HCT116 (cell line): ENCODE measurements around the gene PPP3CB. TPM values are rescaled to one million over a fixed set of nuclear protein-coding genes. Genes with fewer than 3 reads are reported as not detected.

Experiments used
- ATAC-seq: fragments of 200-7000 bp; cut with Tn5 transposase; 2 replicates; pipeline ENCODE4 v1.9.1; 2020; ENCODE audit warnings: mild to moderate bottlenecking, moderate library complexity
- BruUV-seq: library from RNA; stranded (reverse); fragments of 400-500 nt; replicated peaks from 2 replicates; lab custom pipeline; 2021; lab: Mats Ljungman, UMichigan
- CTCF ChIA-PET: fragments of 300-600 bp; sonication (Branson Sonifier 250); formaldehyde crosslinking; loops from one replicate; lab custom pipeline; 2021; ENCODE audit warnings: antibody characterized with exemption; lab: Charles Lee
- POLR2A ChIA-PET: fragments of 300-600, 350-600 bp; sonication (Branson Sonifier 250); formaldehyde crosslinking; loops from one replicate; lab custom pipeline; 2021; ENCODE audit warnings: antibody characterized with exemption; lab: Charles Lee
- RAD21 ChIA-PET, 2 experiments: fragments of 300-600 bp; sonication (Branson Sonifier 250); formaldehyde crosslinking; loops; one replicate each; lab custom pipeline; 2023; ENCODE audit warnings: low total read pairs in 2 of 2; ENCODE audit not compliant: uncharacterized antibody in 2 of 2, unreplicated experiment in 2 of 2, low non-redundant PET in 1 of 2; lab: Charles Lee
- DNase-seq: peaks from one replicate; pipeline ENCODE4 v3.0.0-alpha.2; 2010; ENCODE audit warnings: low read depth, low spot score
- H2AFZ ChIP-seq: fragments of 200-600 bp; shearing (Covaris generic), sonication (generic); 2 replicates; pipeline ENCODE4 v1.6.1; 2017; ENCODE audit warnings: low read depth, mixed run types, mixed read lengths, antibody characterized with exemption, low read length; ENCODE audit not compliant: poor library complexity, severe bottlenecking
- H3K27ac ChIP-seq: 2 replicates; pipeline ENCODE4 v1.5.1; 2012; ENCODE audit warnings: low read depth, low read length
- H3K27me3 ChIP-seq: fragments of 200-600 bp; sonication (generic); 2 replicates; pipeline ENCODE4 v1.6.1; 2016; ENCODE audit warnings: mixed run types, low read length, mixed read lengths; ENCODE audit not compliant: insufficient read depth
- H3K36me3 ChIP-seq, 2 experiments: fragments of 200-500 bp in 1 of 2; fragments of 200-600 bp in 1 of 2; sonication (Bioruptor generic) in 1 of 2; sonication (generic) in 1 of 2; 2 replicates each; pipeline versions ENCODE4 v1.5.1 to v1.6.1; 2014 to 2016; ENCODE audit warnings: low read length in 2 of 2, inconsistent platforms in 1 of 2, mixed read lengths in 1 of 2, mixed run types in 1 of 2; ENCODE audit not compliant: insufficient read depth in 2 of 2, control insufficient read depth in 1 of 2
- H3K4me1 ChIP-seq, 2 experiments: fragments of 200-600 bp in 1 of 2; sonication (generic) in 1 of 2; 2 replicates each; pipeline versions ENCODE4 v1.5.1 to v1.6.1; 2012 to 2017; ENCODE audit warnings: low read length in 2 of 2, inconsistent platforms in 1 of 2, mild to moderate bottlenecking in 1 of 2, mixed read lengths in 1 of 2, mixed run types in 1 of 2, moderate library complexity in 1 of 2; ENCODE audit not compliant: insufficient read depth in 2 of 2, control insufficient read depth in 1 of 2
- H3K4me2 ChIP-seq: fragments of 200-600 bp; sonication (generic); 2 replicates; pipeline ENCODE4 v1.6.1; 2017; ENCODE audit warnings: mixed run types, low read length, mixed read lengths
- H3K4me3 ChIP-seq, 2 experiments: fragments of 200-600 bp in 1 of 2; sonication (generic) in 1 of 2; replicated peaks in 1 of 2; 2 replicates each; pipeline ENCODE4 v1.5.1; 2011 to 2016; ENCODE audit warnings: low read length in 2 of 2, control low read depth in 1 of 2, low read depth in 1 of 2, mild to moderate bottlenecking in 1 of 2, mixed read lengths in 1 of 2, mixed run types in 1 of 2
- H3K79me2 ChIP-seq: fragments of 200-600 bp; sonication (generic); 2 replicates; pipeline ENCODE4 v1.6.1; 2017; ENCODE audit warnings: mild to moderate bottlenecking, mixed run types, low read length, moderate library complexity, mixed read lengths; ENCODE audit not compliant: insufficient read depth
- H3K9ac ChIP-seq: fragments of 200-600 bp; sonication (generic); 2 replicates; pipeline ENCODE4 v1.6.1; 2016; ENCODE audit warnings: low read length, mixed read lengths
- H3K9me2 ChIP-seq: fragments of 200-600 bp; sonication (generic), shearing (Covaris generic); 2 replicates; pipeline ENCODE4 v1.6.1; 2017; ENCODE audit warnings: mixed run types, mild to moderate bottlenecking, moderate library complexity; ENCODE audit not compliant: insufficient read depth
- H3K9me3 ChIP-seq, 2 experiments: fragments of 200-500 bp in 1 of 2; fragments of 200-600 bp in 1 of 2; sonication (Bioruptor generic) in 1 of 2; sonication (generic) in 1 of 2; 2 replicates each; pipeline ENCODE4 v1.6.1; 2014 to 2017; ENCODE audit warnings: low read length in 2 of 2, mixed read lengths in 2 of 2, inconsistent platforms in 1 of 2, low read depth in 1 of 2, mild to moderate bottlenecking in 1 of 2, mixed run types in 1 of 2, moderate library complexity in 1 of 2; ENCODE audit not compliant: control insufficient read depth in 1 of 2, insufficient read depth in 1 of 2
- H4K20me1 ChIP-seq: fragments of 200-600 bp; sonication (generic), shearing (Covaris generic); 2 replicates; pipeline ENCODE4 v1.6.1; 2017; ENCODE audit warnings: mixed run types, mild to moderate bottlenecking, moderate library complexity; ENCODE audit not compliant: insufficient read depth
- CBX3 ChIP-seq: IDR thresholded peaks from 2 replicates; pipeline ENCODE4 v1.6.1; 2012; ENCODE audit warnings: low read depth
- CEBPB ChIP-seq: IDR thresholded peaks from 2 replicates; pipeline ENCODE4 v1.6.1; 2012; ENCODE audit warnings: low read depth
- EGR1 ChIP-seq: IDR thresholded peaks from 2 replicates; pipeline ENCODE4 v1.6.1; 2012; ENCODE audit warnings: low read depth
- ELF1 ChIP-seq: IDR thresholded peaks from 2 replicates; pipeline ENCODE4 v1.6.1; 2012; ENCODE audit warnings: low read depth, borderline replicate concordance
- EZH2 ChIP-seq: fragments of 200-600 bp; sonication (generic); IDR thresholded peaks from 2 replicates; pipeline ENCODE4 v1.6.1; 2017; ENCODE audit warnings: antibody characterized with exemption, mixed run types
- EZH2phosphoT487 ChIP-seq: fragments of 200-600 bp; IDR thresholded peaks from 2 replicates; pipeline ENCODE4 v1.6.1; 2018; ENCODE audit warnings: antibody characterized with exemption, borderline replicate concordance
- JUND ChIP-seq: IDR thresholded peaks from 2 replicates; pipeline ENCODE4 v1.6.1; 2012
- POLR2A ChIP-seq: IDR thresholded peaks from 2 replicates; pipeline ENCODE4 v1.7.0; 2011; ENCODE audit warnings: borderline replicate concordance; ENCODE audit not compliant: insufficient read depth, insufficient read length; ENCODE audit errors: extremely low read depth
- RAD21 ChIP-seq: IDR thresholded peaks from 2 replicates; pipeline ENCODE4 v1.6.1; 2012; ENCODE audit warnings: low read depth, mild to moderate bottlenecking
- SP1 ChIP-seq: IDR thresholded peaks from 2 replicates; pipeline ENCODE4 v1.6.1; 2012; ENCODE audit warnings: low read depth
- SRF ChIP-seq: IDR thresholded peaks from 2 replicates; pipeline ENCODE4 v1.6.1; 2012; ENCODE audit warnings: low read depth
- TCF7L2 ChIP-seq: IDR thresholded peaks from 2 replicates; pipeline ENCODE4 v1.7.0; 2011; ENCODE audit warnings: borderline replicate concordance, inconsistent platforms; ENCODE audit not compliant: insufficient read depth, insufficient read length; ENCODE audit errors: extremely low read depth
- ZFX ChIP-seq: fragments of 450-650 bp; IDR thresholded peaks from 2 replicates; pipeline ENCODE4 v1.6.1; 2017
- ZNF274 ChIP-seq: fragments of 200-500 bp; sonication (Bioruptor generic); IDR thresholded peaks from 2 replicates; pipeline ENCODE4 v1.6.1; 2014; ENCODE audit warnings: mild to moderate bottlenecking, low read depth, low read length, inconsistent platforms
- intact Hi-C: fragments of 100-400 bp; cut with micrococcal nuclease; formaldehyde crosslinking; loops from 2 replicates; pipeline ENCODE4 v1.10.0; 2022
- total RNA-seq: library from RNA; stranded (reverse); gene quantifications from one replicate; pipeline ENCODE4 v1.2.1, GENCODE V29; 2021; ENCODE audit not compliant: unreplicated experiment

PPP3CB gene
- total RNA-seq, 1 experiment from 2014 or later = 32.0 TPM

GRCh38 chr10:73469579-73469978 is 26.2 kb downstream of the PPP3CB start:
- Histone ChIP-seq H4K20me1 (no peaks in the 10 kb centered on the region), H3K36me3 (peaks cover 8 to 28% of the 10 kb centered on the region in 2 experiments; a peak in 3 of 4 replicates), H2AFZ (no peak overlapping the region), H3K9me2 (no peaks in the 10 kb centered on the region), H3K9ac (no peak overlapping the region), H3K27ac (no peak overlapping the region), H3K9me3 (no peaks in the 10 kb centered on the region), H3K79me2 (no peaks in the 10 kb centered on the region), H3K4me1 (no peaks in the 10 kb centered on the region), H3K27me3 (no peaks in the 10 kb centered on the region), H3K4me3 (no peak overlapping the region), H3K4me2 (no peak overlapping the region)
- TF ChIP-seq JUND = no peak
- TF ChIP-seq ZFX = no peak
- TF ChIP-seq ELF1 = no peak
- TF ChIP-seq EZH2phosphoT487 = no peak
- TF ChIP-seq RAD21 = no peak
- no peak for TF ChIP-seq EZH2
- no peak for TF ChIP-seq SRF
- TF ChIP-seq CEBPB = no peak
- TF ChIP-seq EGR1 = no peak
- TF ChIP-seq CBX3 = no peak
- no peak for TF ChIP-seq SP1
- no peak for DNase-seq
- POLR2A ChIA-PET = interaction anchor here (1.2 kb wide), 1 partner anchor 26 kb away, joined by 3 read pairs; the partner anchor contains the start of gene PPP3CB
- RAD21 ChIA-PET = no interaction called here
- intact Hi-C loops = no loop called here
- no TSS peak for BruUV-seq
- CTCF ChIA-PET = no interaction called here
- no peak for ATAC-seq

GRCh38 chr10:73467206-73467605 is 28.6 kb downstream of the PPP3CB start:
- CTCF ChIA-PET = no interaction called here
- peaks cover 12 to 28% of the 10 kb centered on the region in 2 experiments; a peak in 3 of 4 replicates for H3K36me3 ChIP-seq

More at GRCh38 chr10:73467206-73467605, 28.6 kb downstream of the PPP3CB start:
- no peak for TF ChIP-seq EZH2phosphoT487
- TF ChIP-seq CBX3 = no peak
- TF ChIP-seq SP1 = no peak
- TF ChIP-seq JUND = no peak
- TF ChIP-seq POLR2A = no peak
- TF ChIP-seq TCF7L2 = no peak
- TF ChIP-seq ZNF274 = no peak
- ATAC-seq = no peak
- Histone ChIP-seq H3K9ac (no peak overlapping the region), H2AFZ (no peak overlapping the region), H3K4me2 (no peak overlapping the region), H4K20me1 (no peaks in the 10 kb centered on the region), H3K79me2 (no peaks in the 10 kb centered on the region), H3K27ac (no peak overlapping the region), H3K9me3 (no peaks in the 10 kb centered on the region), H3K4me1 (no peaks in the 10 kb centered on the region), H3K27me3 (no peaks in the 10 kb centered on the region), H3K9me2 (no peaks in the 10 kb centered on the region), H3K4me3 (no peak overlapping the region)
- intact Hi-C loops = no loop called here
- ChIA-PET RAD21 (no interaction called here), POLR2A (no interaction called here)
- no TSS peak for BruUV-seq
- no peak for DNase-seq
